Middle frontal gyrus (tissue), 1 donor: ENCODE data around the gene SCARF1.

Experiments
- DNase-seq: peaks from one replicate; pipeline ENCODE4 v3.0.0-alpha.2; 2015; ENCODE audit warnings: low spot score; ENCODE audit errors: extremely low spot score

The SCARF1 gene

GRCh38 chr17:1629504-1630310 is 15.8 kb downstream of the SCARF1 start:
- DNase-seq: no peak

GRCh38 chr17:1628856-1629503 is 16.6 kb downstream of the SCARF1 start:
- DNase-seq: peak; percentile 90

GRCh38 chr17:1627982-1628855 is 17.3 kb downstream of the SCARF1 start, which contains the start of gene SLC43A2:
Gene SLC43A2 (minus strand): TSS chr17:1628834. CDS start chr17:1627874, 960 bp downstream.
- DNase-seq: peak; percentile 77

GRCh38 chr17:1627182-1627981 is 18.1 kb downstream of the SCARF1 start:
- DNase-seq: no peak

- no peak for DNase-seq
Measured at GRCh38 chr17:1626333-1626732, 19.2 kb downstream of the SCARF1 start.

- no peak for DNase-seq
Measured at GRCh38 chr17:1625581-1625980, 20.0 kb downstream of the SCARF1 start.

GRCh38 chr17:1625053-1625452 is 20.5 kb downstream of the SCARF1 start:
- no peak for DNase-seq

GRCh38 chr17:1624650-1625049 is 20.9 kb downstream of the SCARF1 start:
- DNase-seq: no peak

GRCh38 chr17:1623057-1623630 is 22.4 kb downstream of the SCARF1 start:
- DNase-seq: no peak

GRCh38 chr17:1621273-1621954 is 24.1 kb downstream of the SCARF1 start:
- no peak for DNase-seq

- no peak for DNase-seq
Measured at GRCh38 chr17:1620486-1620885, 25.0 kb downstream of the SCARF1 start.

GRCh38 chr17:1617620-1618174 is 27.8 kb downstream of the SCARF1 start:
- DNase-seq: no peak

- DNase-seq: no peak
Measured at GRCh38 chr17:1616101-1616500, 29.4 kb downstream of the SCARF1 start.

- DNase-seq: no peak
Measured at GRCh38 chr17:1612400-1612799, 33.1 kb downstream of the SCARF1 start.

- DNase-seq: no peak
Measured at GRCh38 chr17:1611715-1612114, 33.8 kb downstream of the SCARF1 start.

- no peak for DNase-seq
Measured at GRCh38 chr17:1608676-1609075, 36.9 kb downstream of the SCARF1 start.

- no peak for DNase-seq
Measured at GRCh38 chr17:1607971-1608320, 37.6 kb downstream of the SCARF1 start.

- DNase-seq: no peak
Measured at GRCh38 chr17:1606352-1606985, 39.1 kb downstream of the SCARF1 start.

- DNase-seq: no peak
Measured at GRCh38 chr17:1605681-1606351, 39.7 kb downstream of the SCARF1 start.
